Liver (tissue), 3 donors: Measurements from ENCODE around the gene NAE1.

Experiments used
- RAD21 ChIP-seq, 2 donors: IDR thresholded peaks; 2 replicates each; pipeline ENCODE4 v1.6.1; 2016; ENCODE audit warnings: antibody characterized with exemption in 2 of 2, mild to moderate bottlenecking in 2 of 2
- YY1 ChIP-seq: IDR thresholded peaks from 2 replicates; pipeline ENCODE4 v1.6.1; 2016; ENCODE audit warnings: antibody characterized with exemption, mild to moderate bottlenecking
- TF ChIP-seq, protein P1 (sequence below): fragments of 150-350 bp; IDR thresholded peaks from 2 replicates; pipeline ENCODE4 v1.5.1; 2017; ENCODE audit warnings: improper control_type of control experiment, low read depth, low read length; ENCODE audit not compliant: missing input control
- TF ChIP-seq, protein P2 (sequence below): IDR thresholded peaks from 2 replicates; pipeline ENCODE4 v1.6.1; 2016; ENCODE audit warnings: antibody characterized with exemption
- TF ChIP-seq, protein P3 (sequence below): IDR thresholded peaks from 2 replicates; pipeline ENCODE4 v1.6.1; 2016; ENCODE audit warnings: antibody characterized with exemption, mild to moderate bottlenecking
- TF ChIP-seq, protein P4 (sequence below): IDR thresholded peaks from 2 replicates; pipeline ENCODE4 v1.6.1; 2016; ENCODE audit warnings: antibody characterized with exemption
- TF ChIP-seq, protein P5 (sequence below): IDR thresholded peaks from 2 replicates; pipeline ENCODE4 v1.6.1; 2016; ENCODE audit warnings: antibody characterized with exemption
- donor health status: healthy.
- donor health status: healthy.

DNA sequence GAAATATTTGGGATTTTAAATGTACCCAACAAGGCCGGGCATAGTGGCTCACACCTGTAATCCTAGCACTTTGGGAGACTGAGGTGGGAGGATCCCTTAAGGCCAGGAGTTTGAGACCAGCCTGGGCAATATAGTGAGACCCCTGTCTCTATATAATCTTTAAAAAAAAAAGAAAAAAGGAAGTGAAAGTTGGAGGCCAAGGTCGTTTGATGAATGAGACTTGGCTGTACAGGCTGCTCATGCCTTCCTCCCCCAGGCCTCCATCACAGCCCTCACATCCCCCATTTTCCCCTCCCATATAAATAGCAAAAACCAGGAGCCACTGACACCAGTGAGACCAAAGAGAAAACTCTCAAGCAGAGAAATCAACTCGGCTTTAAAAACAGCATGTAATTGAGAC lies 10.1 kb upstream of the NAE1 start:
- TF ChIP-seq, protein P1, sequence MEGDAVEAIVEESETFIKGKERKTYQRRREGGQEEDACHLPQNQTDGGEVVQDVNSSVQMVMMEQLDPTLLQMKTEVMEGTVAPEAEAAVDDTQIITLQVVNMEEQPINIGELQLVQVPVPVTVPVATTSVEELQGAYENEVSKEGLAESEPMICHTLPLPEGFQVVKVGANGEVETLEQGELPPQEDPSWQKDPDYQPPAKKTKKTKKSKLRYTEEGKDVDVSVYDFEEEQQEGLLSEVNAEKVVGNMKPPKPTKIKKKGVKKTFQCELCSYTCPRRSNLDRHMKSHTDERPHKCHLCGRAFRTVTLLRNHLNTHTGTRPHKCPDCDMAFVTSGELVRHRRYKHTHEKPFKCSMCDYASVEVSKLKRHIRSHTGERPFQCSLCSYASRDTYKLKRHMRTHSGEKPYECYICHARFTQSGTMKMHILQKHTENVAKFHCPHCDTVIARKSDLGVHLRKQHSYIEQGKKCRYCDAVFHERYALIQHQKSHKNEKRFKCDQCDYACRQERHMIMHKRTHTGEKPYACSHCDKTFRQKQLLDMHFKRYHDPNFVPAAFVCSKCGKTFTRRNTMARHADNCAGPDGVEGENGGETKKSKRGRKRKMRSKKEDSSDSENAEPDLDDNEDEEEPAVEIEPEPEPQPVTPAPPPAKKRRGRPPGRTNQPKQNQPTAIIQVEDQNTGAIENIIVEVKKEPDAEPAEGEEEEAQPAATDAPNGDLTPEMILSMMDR: no peak
- TF ChIP-seq RAD21 (IDR thresholded peaks at IDR 0.05) (no peak), YY1 (no peak)
- TF ChIP-seq, protein P2, sequence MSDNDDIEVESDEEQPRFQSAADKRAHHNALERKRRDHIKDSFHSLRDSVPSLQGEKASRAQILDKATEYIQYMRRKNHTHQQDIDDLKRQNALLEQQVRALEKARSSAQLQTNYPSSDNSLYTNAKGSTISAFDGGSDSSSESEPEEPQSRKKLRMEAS: no peak
- TF ChIP-seq, protein P3, sequence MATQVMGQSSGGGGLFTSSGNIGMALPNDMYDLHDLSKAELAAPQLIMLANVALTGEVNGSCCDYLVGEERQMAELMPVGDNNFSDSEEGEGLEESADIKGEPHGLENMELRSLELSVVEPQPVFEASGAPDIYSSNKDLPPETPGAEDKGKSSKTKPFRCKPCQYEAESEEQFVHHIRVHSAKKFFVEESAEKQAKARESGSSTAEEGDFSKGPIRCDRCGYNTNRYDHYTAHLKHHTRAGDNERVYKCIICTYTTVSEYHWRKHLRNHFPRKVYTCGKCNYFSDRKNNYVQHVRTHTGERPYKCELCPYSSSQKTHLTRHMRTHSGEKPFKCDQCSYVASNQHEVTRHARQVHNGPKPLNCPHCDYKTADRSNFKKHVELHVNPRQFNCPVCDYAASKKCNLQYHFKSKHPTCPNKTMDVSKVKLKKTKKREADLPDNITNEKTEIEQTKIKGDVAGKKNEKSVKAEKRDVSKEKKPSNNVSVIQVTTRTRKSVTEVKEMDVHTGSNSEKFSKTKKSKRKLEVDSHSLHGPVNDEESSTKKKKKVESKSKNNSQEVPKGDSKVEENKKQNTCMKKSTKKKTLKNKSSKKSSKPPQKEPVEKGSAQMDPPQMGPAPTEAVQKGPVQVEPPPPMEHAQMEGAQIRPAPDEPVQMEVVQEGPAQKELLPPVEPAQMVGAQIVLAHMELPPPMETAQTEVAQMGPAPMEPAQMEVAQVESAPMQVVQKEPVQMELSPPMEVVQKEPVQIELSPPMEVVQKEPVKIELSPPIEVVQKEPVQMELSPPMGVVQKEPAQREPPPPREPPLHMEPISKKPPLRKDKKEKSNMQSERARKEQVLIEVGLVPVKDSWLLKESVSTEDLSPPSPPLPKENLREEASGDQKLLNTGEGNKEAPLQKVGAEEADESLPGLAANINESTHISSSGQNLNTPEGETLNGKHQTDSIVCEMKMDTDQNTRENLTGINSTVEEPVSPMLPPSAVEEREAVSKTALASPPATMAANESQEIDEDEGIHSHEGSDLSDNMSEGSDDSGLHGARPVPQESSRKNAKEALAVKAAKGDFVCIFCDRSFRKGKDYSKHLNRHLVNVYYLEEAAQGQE: no peak
- TF ChIP-seq, protein P4, sequence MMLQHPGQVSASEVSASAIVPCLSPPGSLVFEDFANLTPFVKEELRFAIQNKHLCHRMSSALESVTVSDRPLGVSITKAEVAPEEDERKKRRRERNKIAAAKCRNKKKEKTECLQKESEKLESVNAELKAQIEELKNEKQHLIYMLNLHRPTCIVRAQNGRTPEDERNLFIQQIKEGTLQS: no peak
- TF ChIP-seq, protein P5, sequence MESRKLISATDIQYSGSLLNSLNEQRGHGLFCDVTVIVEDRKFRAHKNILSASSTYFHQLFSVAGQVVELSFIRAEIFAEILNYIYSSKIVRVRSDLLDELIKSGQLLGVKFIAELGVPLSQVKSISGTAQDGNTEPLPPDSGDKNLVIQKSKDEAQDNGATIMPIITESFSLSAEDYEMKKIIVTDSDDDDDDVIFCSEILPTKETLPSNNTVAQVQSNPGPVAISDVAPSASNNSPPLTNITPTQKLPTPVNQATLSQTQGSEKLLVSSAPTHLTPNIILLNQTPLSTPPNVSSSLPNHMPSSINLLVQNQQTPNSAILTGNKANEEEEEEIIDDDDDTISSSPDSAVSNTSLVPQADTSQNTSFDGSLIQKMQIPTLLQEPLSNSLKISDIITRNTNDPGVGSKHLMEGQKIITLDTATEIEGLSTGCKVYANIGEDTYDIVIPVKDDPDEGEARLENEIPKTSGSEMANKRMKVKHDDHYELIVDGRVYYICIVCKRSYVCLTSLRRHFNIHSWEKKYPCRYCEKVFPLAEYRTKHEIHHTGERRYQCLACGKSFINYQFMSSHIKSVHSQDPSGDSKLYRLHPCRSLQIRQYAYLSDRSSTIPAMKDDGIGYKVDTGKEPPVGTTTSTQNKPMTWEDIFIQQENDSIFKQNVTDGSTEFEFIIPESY: no peak
